Kidney (tissue), 14 donors: Measurements from ENCODE around the gene HSD11B2. TPM values are rescaled to one million over a fixed set of nuclear protein-coding genes. Genes with fewer than 3 reads are reported as not detected.

Experiments
- DNase-seq, 5 donors: peaks; one replicate each; pipeline ENCODE4 v3.0.0-alpha.2; 2013 to 2020
- FAIRE-seq: peaks from 2 replicates; lab custom pipeline; 2012; peaks lifted over from hg19 to GRCh38; lab: Jason Lieb, UNC
- H3K27ac ChIP-seq, 2 donors: one replicate each; pipeline ENCODE4 v1.7.0; 2013; ENCODE audit warnings: low read depth in 2 of 2, low read length in 2 of 2, inconsistent platforms in 1 of 2
- H3K27me3 ChIP-seq: one replicate; pipeline ENCODE4 v1.7.1; 2013; ENCODE audit warnings: low read length, inconsistent platforms; ENCODE audit not compliant: control insufficient read depth, insufficient read depth
- H3K36me3 ChIP-seq, 3 donors: one replicate each; pipeline versions ENCODE4 v1.7.0 to v1.7.1; 2013; ENCODE audit warnings: low read length in 3 of 3, control low read depth in 1 of 3, inconsistent platforms in 1 of 3; ENCODE audit not compliant: insufficient read depth in 3 of 3, control insufficient read depth in 2 of 3
- H3K4me1 ChIP-seq, 3 donors: one replicate each; pipeline versions ENCODE4 v1.7.0 to v1.7.1; 2013; ENCODE audit warnings: low read length in 3 of 3, inconsistent platforms in 1 of 3, low read depth in 1 of 3; ENCODE audit not compliant: control insufficient read depth in 2 of 3, insufficient read depth in 2 of 3
- H3K4me3 ChIP-seq, 3 donors: one replicate each; pipeline versions ENCODE4 v1.7.0 to v1.8.1; 2013; ENCODE audit warnings: low read length in 3 of 3, control low read depth in 1 of 3, inconsistent platforms in 1 of 3
- H3K9ac ChIP-seq, 3 donors: one replicate each; pipeline versions ENCODE4 v1.7.0 to v1.7.1; 2013; ENCODE audit warnings: low read length in 3 of 3, control low read depth in 1 of 3, inconsistent platforms in 1 of 3
- H3K9me3 ChIP-seq, 3 donors: one replicate each; pipeline versions ENCODE4 v1.7.0 to v1.7.1; 2013; ENCODE audit warnings: low read length in 3 of 3, control low read depth in 1 of 3, inconsistent platforms in 1 of 3; ENCODE audit not compliant: control insufficient read depth in 2 of 3, insufficient read depth in 1 of 3
- CTCF ChIP-seq: IDR thresholded peaks from 3 replicates; pipeline ENCODE4 v1.5.1; 2012; ENCODE audit warnings: mild to moderate bottlenecking, moderate library complexity, borderline replicate concordance; ENCODE audit not compliant: insufficient read depth; ENCODE audit errors: extremely low read depth
- intact Hi-C: fragments of 100-400 bp; cut with DNase I; formaldehyde crosslinking; loops from one replicate; pipeline ENCODE4 v1.11.1; 2022
- polyA plus RNA-seq: library from polyadenylated mRNA; stranded (reverse); fragments of 350-450 nt; fragmentation: Illumina TruSeq; extraction: RNeasy Lipid Tissue Mini Kit (QIAGEN cat#74804); gene quantifications from one replicate; pipeline ENCODE4 v1.2.3, GENCODE V29; 2014; ENCODE audit warnings: low read depth, low replicate concordance; ENCODE audit not compliant: insufficient read depth
- total RNA-seq: library from RNA; stranded (reverse); fragmentation: NEBNext Ultra II Directional; extraction: Animal tissue kit (Norgen Biotek cat#: 25700); gene quantifications from one replicate; pipeline ENCODE4 v1.2.1, GENCODE V29; 2021
- donor health status: control.
- donor health status: control.
- donor health status: control.
- donor health status: control.
- donor health status: control.
- donor health status: DM: yes; HTN: yes; CAD: no.
- donor health status: Normal renal cell carcinoma (clear cell type).

The HSD11B2 gene
- total and polyA plus RNA-seq, 2 donors from 2014 or later, result 139 to 1,022 TPM

- no peak for TF ChIP-seq CTCF
- intact Hi-C loops, result no loop called here
- Histone ChIP-seq H3K4me3 (no peak overlapping the region), H3K4me1 (peaks cover 0 to 12% (median 3%) of the 10 kb centered on the region in 3 donors), H3K27ac (peak overlapping the region; percentile 80 to 86), H3K9me3 (no peaks in the 10 kb centered on the region), H3K27me3 (no peaks in the 10 kb centered on the region), H3K9ac (no peak overlapping the region), H3K36me3 (no peaks in the 10 kb centered on the region)
- DNase-seq, result no peak
- no peak for FAIRE-seq
Observed at GRCh38 chr16:67403976-67404555, 26.9 kb upstream of the HSD11B2 start.

DNA sequence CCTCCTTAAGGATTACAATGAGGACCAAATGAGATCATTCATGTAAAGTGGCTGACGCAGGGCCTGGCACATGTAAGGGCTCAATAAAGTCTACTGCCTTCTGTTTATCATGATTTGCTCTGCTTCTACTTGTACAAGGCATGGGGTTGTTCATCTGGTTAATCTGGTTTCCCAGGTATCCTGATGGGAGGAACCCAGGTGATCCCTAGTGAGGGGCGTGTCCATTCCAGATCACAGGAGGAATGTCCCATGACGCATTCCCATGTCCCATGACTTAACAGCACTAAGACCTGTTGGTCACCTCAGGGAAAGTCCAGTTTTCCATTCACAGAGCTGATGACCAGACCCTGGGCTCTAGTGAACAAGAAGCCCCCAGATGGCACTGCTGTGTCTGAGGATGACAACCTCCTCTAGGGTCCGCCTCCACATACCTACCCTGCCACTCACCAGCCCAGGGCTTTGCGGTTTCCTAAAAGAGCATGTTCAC, 26.1 kb upstream of the HSD11B2 start:
- H3K9ac ChIP-seq, result no peak overlapping the region
- no peak for FAIRE-seq

DNA sequence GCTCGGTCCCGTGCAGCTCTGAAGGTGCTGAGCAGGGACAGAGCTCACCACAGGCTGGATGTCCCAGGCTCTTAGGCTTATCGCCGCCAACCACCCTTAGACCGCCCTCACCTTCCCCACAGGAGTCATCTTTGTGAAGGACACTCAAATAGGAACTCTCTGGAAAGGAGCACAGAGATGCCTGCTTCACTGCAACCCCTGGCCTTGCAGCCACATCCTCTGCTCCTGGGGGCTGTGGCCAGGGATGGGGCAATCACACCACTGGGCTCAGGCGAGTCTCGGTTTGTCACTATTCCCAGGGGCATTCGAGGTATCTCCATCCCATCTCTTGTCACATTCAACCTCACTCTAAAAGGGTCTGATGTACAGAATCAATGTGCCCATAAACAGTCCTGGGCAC, 25.6 kb upstream of the HSD11B2 start:
- DNase-seq (no peak), FAIRE-seq (no peak)
- TF ChIP-seq CTCF, result no peak
- no peaks in the 10 kb centered on the region for H3K36me3 ChIP-seq
- H3K9me3 ChIP-seq, result no peaks in the 10 kb centered on the region
- peaks cover 0 to 10% (median 3%) of the 10 kb centered on the region in 3 donors for H3K4me1 ChIP-seq
- no peaks in the 10 kb centered on the region for H3K27me3 ChIP-seq
- no peak overlapping the region for H3K9ac ChIP-seq
- H3K4me3 ChIP-seq, result no peak overlapping the region
- peak overlapping the region; percentile 53 to 90 for H3K27ac ChIP-seq
- intact Hi-C loops, result no loop called here

More for the DNA sequence above, 26.1 kb upstream of the HSD11B2 start:
- Histone ChIP-seq H3K4me3 (no peak overlapping the region), H3K36me3 (no peaks in the 10 kb centered on the region), H3K4me1 (peaks cover 0 to 10% (median 3%) of the 10 kb centered on the region in 3 donors), H3K9me3 (no peaks in the 10 kb centered on the region), H3K27ac (peak overlapping the region; percentile 86 to 90), H3K27me3 (no peaks in the 10 kb centered on the region)
- no peak for TF ChIP-seq CTCF
- peak in 3 of 5 donors; percentile 55 to 76 (median 69) for DNase-seq
- intact Hi-C loops, result no loop called here
